Measurements from ENCODE around the gene COL20A1.

DNA sequence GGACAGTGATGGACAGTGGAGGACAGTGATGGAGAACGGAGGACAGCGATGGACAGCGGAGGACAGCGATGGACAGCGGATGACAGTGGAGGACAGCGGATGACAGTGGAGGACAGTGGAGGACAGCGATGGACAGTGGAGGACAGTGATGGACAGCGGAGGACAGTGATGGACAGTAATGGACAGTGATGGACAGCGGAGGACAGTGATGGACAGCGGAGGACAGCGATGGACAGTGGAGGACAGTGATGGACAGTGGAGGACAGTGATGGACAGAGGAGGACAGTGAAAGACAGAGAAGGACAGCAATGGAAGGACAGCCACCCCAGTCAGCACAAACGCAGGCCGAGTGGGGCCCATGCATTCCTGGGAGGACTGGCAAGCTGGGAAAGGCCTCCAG, 35.4 kb upstream of the COL20A1 start:
- TF ChIP-seq, protein P1, sequence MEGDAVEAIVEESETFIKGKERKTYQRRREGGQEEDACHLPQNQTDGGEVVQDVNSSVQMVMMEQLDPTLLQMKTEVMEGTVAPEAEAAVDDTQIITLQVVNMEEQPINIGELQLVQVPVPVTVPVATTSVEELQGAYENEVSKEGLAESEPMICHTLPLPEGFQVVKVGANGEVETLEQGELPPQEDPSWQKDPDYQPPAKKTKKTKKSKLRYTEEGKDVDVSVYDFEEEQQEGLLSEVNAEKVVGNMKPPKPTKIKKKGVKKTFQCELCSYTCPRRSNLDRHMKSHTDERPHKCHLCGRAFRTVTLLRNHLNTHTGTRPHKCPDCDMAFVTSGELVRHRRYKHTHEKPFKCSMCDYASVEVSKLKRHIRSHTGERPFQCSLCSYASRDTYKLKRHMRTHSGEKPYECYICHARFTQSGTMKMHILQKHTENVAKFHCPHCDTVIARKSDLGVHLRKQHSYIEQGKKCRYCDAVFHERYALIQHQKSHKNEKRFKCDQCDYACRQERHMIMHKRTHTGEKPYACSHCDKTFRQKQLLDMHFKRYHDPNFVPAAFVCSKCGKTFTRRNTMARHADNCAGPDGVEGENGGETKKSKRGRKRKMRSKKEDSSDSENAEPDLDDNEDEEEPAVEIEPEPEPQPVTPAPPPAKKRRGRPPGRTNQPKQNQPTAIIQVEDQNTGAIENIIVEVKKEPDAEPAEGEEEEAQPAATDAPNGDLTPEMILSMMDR (conservative IDR thresholded peaks at IDR 0.05 in 1 of 2, IDR thresholded peaks at IDR 0.05 in 1 of 2; ENCODE audit: low read depth in 1 of 2, low read length in 2 of 2) = no peak
- no peak for TF ChIP-seq EZH2 (IDR thresholded peaks at IDR 0.05; ENCODE audit: low read length, missing control alignments)

Measured in fibroblast of lung (primary cell).